GM18519 (cell line): Measurements from ENCODE around the gene MAN2B2.

Experiments
- ATAC-seq: cut with Tn5 transposase; IDR thresholded peaks from one replicate; pipeline ENCODE4 v1.9.1; 2021; ENCODE audit warnings: mild to moderate bottlenecking, moderate library complexity; ENCODE audit not compliant: unreplicated experiment, low FRiP score

The MAN2B2 gene

DNA sequence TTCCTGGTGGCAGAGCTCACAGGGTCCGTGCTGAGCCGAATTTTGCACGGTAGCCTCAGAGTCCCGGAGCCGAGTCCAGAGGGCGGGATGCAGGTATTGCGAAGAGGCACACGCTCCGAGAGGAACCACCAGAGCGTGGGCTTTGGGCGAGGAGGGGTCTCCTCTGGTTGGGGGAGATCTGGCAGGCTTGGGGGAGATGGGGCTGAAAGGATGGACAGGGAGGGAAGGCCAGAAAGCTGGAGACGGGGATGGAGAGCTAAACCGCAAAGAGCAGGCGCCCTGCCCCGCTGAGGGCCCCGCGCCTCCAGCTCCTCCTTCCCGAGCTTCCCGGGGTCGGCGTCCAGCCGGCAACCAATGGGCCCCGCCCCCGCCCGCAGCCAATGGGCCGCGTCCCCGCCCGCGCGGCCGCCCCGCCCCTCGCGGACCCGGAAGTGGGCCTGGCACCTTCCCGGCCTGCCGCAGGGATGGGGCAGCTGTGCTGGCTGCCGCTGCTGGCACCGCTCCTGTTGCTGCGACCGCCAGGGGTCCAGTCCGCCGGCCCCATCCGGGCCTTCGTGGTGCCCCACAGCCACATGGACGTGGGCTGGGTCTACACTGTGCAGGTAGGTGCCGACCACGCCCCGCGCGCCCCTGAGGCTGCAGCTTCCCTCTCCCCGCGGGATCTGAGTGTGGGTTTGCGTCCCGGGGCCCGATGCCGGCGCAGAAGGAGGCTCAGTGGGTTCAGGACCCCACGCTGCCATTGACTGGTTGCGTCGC is at the start of gene MAN2B2:
Gene MAN2B2, plus strand, starts transcription at position 443 of the 756 bp plus-strand sequence. Its CDS starts 22 bp downstream, at position 465.
- peak; percentile 61 for ATAC-seq

DNA sequence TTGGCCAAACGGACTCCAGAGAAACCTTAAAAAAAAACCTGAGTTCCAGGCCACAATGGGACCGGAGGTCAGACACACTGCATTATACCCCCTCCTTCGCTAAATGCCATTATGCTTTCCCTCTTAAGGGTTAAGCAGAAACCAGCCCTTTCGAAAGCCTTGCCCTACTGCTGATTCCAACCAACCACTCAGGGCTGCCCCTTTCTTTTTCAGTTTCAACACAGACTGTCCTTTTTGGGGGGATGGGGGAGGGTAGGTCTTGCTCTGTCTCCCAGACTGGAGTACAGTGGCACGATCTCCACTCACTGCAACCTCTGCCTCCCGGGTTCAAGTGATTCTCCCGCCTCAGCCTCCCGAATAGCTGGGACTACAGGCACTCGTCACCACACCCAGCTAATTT is 49.5 kb upstream of the MAN2B2 start:
- no peak for ATAC-seq

DNA sequence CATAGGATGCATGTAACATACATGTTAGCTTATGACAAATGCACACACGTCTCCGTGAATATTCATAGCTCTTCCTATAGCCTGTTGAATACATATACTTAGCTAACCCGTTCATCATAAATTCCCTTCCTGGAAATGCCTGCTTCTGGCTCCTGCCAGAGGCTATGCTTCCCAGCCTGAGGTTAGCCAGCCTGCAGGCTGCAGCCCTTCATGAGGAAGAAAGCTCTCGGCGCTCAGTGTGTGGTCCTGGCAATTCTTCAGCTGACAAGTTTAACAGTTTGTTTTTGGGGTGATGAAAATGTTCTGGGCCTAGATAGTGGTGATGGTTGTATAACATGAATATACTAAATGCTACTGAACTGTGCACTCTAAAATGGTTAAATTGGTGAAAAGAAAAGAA is 48.8 kb upstream of the MAN2B2 start:
- ATAC-seq, result no peak

DNA sequence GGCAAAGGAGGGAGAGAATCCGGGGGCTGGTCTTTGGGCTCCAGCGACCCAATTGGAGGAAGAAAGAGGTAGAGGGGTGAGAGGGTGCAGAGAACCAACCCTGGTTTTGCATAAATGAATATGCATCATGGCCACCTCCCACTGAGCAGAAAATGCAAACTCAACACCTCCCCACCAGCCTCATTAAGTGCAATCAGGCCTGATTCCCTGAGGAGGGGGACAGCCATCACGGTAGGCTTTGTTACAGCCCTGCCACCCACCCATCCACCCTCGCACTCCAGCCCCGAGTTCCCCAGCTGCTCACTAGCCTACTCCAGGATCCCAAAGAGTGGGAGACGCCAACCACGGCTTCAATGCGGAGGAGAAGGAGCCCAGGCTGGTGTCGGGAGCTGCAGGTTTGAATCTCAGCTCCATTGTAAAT is 48.3 kb upstream of the MAN2B2 start:
- ATAC-seq, result no peak

DNA sequence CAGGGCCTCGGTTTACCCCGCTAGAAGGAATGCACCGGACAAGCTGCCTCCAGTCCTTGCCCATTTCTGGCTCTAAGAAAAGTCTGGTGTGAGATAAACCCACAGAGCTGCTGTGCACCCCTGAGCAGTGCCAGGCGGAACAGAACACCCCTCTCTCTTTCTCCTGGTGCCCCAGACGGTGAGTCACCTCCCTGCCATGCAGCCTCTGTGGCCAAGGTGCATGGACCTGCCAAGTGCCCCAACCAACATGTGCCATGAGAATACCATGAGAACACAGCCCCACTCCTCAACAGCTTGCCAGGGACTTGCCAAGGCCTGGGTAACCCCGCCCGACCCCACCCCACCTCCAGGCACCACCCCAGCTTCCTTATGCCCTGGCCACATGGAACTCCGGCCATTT is 47.7 kb upstream of the MAN2B2 start:
- no peak for ATAC-seq

DNA sequence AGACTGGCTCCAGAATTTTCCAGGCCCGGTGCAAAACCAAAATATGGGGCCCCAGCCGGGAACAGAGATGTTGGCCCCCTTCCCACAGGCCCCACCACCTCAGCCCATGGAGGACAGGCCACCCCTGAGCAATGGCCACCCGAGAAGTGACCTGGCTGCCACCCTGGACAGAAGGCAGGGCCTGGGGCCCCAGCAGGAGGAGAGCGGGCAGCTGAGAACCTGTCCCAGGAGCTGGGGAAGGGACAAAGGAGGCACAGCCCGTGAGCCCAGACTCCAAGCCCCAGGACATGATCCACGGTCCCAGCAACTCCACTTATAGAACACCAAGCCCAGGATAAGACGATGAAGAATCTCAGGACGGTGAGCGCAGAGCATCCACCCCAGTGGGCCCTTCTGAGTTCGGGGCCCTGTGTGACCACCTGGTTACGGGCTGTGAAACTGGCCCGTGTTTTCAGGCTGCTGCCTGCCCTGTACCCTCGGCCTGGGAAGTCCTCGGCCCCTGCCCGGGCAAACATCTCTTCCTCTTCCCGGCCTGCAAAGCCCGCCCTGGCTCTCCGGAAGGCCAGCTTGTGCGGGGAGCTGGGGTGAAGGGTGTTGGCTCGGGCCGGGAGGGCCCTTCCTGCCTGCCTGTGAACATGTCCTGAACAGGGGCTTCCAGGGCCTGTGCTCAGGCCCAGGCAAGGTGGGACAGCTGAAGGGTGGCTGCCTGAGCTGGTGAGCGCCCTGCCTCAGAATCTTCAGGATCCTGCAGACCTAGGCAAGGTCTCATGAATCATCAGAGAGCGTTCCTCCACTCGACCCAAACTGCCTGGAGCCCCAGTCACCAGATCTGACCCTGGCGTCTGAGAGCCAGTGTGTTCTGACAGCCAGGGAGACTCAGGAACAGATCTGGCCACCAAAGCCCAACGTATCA is 47.0 kb upstream of the MAN2B2 start:
- no peak for ATAC-seq

DNA sequence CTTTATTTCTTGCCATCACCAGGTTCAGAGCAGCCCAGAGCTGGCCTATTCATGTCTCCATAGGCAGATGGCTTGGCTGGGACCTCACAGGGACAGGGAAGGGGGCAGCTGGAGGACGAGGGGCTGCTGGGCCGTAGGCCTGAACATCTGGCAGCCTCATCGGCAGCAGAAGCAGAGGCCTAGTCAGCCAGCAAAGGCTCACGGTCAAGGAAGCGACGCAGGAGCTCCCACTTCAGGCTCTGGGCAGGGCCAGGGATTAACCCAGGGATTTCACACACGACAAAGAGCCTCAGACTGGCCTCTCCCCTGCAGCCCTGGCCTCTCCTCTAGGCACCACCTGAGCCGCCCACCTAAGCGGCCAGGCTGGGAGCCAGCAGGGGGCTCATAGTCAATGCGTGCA is 46.0 kb upstream of the MAN2B2 start:
- no peak for ATAC-seq

DNA sequence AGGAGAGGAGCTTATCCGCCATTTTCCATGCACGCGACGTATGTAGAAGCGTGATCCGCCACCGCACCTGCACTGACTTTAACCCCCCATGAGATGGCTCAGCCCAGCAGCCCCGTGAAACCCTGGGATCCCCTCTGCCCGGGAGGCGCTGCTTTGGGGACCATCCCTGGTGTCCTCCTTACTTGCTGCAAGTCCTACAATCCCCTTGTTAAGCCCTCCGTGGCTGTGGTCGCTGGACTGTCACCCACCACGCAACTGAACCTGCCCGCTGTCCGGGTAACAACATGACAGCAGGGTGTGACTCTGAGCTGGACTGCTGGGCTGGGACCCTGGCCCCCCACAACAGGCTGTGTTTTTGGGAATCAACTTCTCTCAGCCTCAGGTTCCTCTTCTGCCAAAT is 44.7 kb upstream of the MAN2B2 start:
- no peak for ATAC-seq

DNA sequence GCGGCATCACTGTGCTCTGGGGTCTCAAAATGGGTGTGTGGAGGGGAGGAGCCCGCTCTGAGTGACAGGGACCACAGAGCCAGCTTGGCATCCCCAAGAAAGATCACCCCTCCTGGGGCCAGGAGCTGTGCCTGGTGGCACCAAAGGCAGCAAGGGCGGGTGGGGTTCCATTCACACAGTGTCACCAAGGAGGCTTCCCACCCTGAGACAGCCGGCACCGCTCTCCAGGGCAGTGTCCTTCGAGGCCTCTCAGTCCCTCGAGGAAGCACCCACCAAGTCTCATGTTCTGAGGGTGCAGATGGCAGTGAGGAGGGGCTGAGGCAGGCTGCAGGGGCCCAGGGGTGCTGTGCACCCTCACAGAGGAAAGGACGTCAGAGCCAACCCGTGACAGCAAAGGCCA is 44.0 kb upstream of the MAN2B2 start:
- ATAC-seq, result no peak

DNA sequence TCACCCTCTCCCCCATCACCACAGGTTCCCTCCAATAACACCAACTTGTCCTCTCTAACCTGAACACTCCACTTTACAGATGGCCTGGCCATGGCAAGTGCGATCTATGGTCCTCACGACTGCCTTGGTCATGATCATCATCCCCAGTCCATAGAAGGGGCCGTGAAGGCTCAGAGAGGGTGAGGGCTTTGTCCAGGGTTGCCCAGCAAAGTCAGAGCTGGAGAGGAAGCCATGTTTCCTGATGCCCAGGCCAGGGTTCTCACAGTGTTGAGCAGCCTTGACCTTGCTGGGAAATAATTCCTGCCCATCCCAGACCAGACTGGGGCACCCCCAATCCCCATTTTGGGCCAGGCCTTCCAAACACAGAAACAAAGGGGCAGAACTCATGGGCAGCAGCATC is 42.9 kb upstream of the MAN2B2 start:
- ATAC-seq, result no peak

DNA sequence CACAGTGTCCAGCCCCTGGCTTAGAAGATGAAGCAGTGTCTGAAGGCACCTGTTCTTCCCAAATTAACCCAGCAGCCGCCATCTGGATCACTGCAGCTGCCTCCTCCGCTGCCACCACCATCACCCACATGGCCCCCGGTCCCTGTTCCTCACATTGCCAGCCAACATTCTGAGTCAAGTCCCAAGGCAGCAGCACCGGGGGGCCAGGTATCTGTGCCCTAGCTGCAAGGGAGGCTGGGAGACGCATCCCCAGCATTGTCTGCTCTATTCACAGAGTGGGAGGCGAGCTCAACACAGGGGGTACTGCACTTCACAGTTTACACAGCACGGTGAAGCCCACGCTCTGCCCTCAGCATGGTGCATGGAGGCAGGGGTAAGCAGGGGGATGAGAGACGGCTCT is 42.3 kb upstream of the MAN2B2 start:
- no peak for ATAC-seq

DNA sequence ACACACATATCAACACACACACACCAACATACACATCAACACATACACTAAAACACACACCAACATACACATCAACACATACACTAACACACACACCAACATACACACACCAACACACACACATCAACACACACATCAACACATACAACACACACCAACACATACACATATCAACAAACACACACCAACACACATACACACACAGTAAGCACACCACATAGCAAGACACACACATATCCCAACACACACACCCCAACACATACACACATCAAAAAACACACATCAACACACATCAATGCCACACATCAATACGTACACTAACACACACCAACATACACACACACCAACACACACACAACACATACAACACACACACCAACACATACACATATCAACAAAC is 40.9 kb upstream of the MAN2B2 start:
- ATAC-seq, result no peak

DNA sequence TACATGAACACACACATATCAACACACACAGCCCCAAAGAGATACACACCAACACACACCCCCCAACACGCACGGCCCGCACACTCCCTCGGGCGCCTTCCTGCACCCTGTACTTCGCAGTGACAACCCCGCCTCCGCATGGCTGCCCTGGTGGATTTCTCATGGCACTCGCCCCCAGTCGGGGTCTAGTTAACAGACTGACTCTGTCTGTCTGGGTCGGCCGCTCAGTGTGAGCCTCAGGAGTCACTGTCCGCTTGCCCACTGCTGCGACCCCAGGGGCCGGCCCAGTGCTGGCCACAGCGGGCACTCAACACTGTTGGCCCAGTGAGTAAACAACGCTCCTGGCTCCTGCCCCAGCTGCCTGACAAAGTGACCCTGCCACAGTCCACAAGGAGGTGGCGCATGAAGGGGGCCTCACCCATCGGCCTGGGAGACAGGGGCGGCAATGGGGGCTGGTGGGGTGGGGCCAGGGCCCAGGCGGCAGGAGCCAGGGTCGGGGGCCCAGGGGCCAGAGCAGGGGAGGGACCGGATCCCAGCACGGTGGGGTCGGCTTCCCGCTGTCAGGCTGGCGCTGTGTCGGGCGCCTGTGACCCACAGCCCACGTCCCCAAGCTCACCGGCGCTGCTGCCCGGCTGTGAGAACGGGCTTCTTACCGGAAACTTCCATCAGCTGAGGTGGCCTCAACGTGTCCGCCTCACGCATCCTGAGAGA is 40.2 kb upstream of the MAN2B2 start:
- no peak for ATAC-seq

DNA sequence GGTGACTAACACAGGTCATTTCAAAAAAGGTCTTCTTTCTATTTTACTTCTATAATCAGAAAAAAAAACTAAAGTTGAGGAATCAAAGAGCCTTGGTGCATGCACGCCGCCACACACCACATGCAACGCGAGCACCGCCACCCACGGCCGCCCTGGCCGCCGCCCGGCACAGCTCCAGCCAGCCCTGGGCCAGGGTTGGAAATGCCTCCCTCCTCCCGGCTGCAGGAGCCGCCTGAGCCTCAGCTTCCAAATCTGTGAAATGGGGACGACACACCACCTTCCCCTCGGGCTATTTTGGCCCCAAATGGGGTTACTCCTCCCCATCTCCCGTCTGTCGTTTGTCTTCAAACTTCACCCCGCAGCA is 39.7 kb upstream of the MAN2B2 start:
- no peak for ATAC-seq

DNA sequence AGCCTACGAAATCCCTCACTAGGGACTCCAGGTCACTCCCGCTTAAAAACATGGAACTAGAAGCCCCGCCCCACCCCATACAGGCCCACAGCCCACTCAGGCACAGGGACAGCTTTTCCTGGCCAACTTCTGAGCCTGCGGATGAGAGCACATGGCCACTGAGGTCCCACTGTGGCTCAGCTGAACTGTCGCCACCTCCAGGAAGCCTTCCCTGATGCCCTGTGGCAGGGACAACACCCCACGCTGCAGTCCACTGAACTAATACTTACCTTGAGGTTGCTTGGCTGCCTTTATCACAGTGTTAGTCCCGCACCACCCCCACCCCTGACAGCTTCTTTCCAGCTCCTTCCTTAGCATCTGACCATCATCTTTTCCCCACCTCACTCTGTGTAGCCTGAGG is 39.3 kb upstream of the MAN2B2 start:
- ATAC-seq, result no peak

DNA sequence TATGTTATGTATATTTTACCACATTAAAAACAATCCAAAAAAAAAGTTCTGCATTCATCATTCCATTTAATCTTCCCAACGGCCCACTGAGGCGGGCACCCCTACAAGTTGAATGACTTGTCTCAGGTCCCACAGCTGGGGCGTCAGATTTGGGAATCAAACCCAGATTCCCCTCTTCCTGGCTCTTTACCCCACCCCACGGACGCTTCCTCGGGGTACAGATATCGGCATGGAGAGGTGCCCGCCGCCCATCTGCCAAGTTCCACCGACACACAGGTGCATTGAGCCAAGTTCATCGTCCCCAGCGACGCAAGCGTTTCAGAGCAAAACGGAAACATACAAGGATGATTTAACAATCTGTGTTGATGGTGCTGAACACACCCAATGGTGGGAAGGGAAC is 36.9 kb upstream of the MAN2B2 start:
- no peak for ATAC-seq

DNA sequence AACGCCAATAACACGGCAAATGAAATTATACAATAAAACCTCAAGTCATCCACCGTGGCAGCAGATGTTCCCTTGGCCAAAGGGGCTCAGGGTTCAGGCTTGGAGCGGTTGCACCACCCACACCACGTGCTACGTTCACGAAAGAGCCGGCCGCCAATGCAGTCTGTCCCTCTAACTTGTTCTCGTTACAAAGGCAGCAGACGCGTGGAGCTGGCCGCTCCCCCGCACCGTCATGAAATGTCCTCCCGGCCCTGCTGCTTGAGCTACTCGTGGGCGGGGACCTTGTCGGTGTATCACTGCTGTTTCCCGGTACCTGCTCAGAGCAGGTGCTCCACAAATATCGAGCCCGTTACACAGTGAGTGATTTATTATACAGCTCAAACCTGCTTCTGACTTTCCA is 36.4 kb upstream of the MAN2B2 start:
- no peak for ATAC-seq

DNA sequence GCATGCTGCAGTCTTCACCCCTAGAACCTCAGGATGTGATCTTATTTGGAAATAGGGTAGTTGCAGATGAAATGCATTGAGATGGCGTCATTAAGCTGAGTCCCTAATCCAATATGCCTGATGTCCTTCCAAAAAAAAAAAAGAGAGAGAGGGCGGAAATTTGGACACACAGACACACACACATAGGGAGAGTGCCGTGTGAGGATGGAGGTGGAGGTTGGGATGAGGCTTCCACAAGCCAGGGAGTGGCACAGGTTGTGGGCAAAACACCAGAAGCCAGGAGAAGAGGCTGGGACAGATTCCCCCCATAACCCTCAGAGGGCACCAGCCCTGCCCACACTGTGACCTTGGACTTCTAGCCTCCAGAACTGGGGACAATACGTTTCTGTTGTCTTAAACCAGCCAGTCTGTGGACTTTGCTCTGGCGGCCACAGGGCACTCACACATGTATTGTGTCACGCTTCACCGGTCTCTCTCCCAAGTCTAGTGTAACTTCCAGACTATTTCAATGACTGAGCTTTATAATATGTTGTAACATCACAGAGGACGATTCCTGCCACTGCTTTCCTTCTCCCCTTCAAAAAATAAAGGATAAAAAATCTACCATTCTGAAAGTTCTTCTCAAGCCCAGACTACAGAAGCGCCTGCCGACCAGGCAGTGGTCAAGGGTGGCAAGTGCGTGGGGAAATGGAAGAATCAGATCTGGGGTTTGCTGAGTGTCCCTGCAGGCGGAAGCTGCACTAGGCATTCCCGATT is 35.8 kb upstream of the MAN2B2 start:
- ATAC-seq, result no peak

DNA sequence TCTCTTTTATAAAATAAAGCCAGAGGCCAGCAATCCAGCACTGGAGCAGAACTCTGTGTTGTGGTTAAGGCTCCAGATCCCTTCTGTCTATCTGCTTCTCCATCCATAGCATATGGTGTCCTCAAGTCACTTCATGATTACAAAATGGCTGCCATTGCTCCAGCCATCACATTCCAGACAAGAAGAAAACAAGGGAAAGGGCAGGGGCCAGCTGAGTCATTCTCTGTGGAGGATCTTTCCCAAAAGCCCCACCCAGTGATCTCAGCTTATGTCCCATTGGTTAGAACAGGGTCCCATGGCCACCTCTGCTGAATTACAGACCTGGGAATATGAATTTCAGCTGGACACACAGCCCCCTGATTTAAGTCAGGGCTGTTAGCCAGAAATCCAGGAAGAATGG is 34.1 kb upstream of the MAN2B2 start:
- ATAC-seq, result no peak

DNA sequence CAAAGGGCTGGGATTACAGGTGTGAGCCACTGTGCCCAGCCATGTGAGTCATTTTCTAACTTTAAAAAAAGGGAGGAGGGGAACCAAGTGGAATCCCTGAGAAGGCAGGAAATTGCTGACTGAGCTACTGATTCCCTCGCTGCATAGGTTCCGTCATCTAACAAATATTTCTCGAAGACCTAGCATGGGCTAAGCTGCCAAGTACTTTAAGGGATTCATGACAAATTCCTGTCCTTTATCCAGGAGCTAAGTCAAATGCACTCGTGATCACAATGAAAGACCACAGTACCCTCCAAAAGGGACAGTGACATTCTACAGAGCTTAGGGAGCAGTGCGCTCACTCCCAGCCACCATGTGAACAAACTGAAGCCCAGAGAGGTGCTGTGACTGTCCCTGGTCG is 33.2 kb upstream of the MAN2B2 start:
- no peak for ATAC-seq

DNA sequence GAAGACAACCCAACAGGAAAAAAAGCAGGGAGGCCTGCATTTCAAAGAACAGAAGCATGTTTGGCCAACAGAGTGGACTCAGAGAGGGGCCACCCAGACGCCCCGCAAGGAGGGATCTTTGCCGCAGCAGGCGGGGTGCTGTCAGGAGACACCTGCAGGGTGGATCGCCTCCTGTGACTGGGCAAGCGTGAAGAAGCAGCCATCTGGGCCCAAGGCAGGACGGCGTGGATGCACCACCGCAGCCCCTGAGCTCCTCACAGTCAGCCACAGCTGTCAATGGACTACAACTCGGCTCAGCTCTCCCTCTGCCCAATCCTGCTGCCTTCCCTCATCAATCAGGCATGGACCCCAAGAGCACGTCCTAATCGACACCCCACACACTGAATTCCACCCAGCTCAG is 32.0 kb upstream of the MAN2B2 start:
- no peak for ATAC-seq
